Measurements from ENCODE around the gene PRR29. TPM values are rescaled to one million over a fixed set of nuclear protein-coding genes. Genes with fewer than 3 reads are reported as not detected.

PRR29 gene
- total RNA-seq, 4 donors from 2014 or later, result 0.17 to 0.82 (median 0.57) TPM; not detected in 1

GRCh38 chr17:63966646-63967264 lies 31.4 kb upstream of the PRR29 start:
- no peak for TF ChIP-seq CTCF (IDR thresholded peaks at IDR 0.05; ENCODE audit: low read depth)

- TF ChIP-seq CTCF (IDR thresholded peaks at IDR 0.05; ENCODE audit: low read depth), result no peak
These were observed 30.2 kb upstream of the PRR29 start for GRCh38 chr17:63967953-63968352.

- TF ChIP-seq CTCF (IDR thresholded peaks at IDR 0.05; ENCODE audit: low read depth), result no peak
These were observed 28.9 kb upstream of the PRR29 start for GRCh38 chr17:63969278-63969677.

GRCh38 chr17:63972796-63973195 lies 25.4 kb upstream of the PRR29 start, which contains the start of gene SCN4A:
SCN4A (minus strand) TSS chr17:63972918; CDS start chr17:63972841, 77 bp downstream.
- TF ChIP-seq CTCF (IDR thresholded peaks at IDR 0.05; ENCODE audit: low read depth), result no peak

- no peak for TF ChIP-seq CTCF (IDR thresholded peaks at IDR 0.05; ENCODE audit: low read depth)
These were observed 24.9 kb upstream of the PRR29 start for GRCh38 chr17:63973247-63973646.

- TF ChIP-seq CTCF (IDR thresholded peaks at IDR 0.05; ENCODE audit: low read depth), result no peak
These were observed 24.1 kb upstream of the PRR29 start for GRCh38 chr17:63973930-63974593.

- no peak for TF ChIP-seq CTCF (IDR thresholded peaks at IDR 0.05; ENCODE audit: low read depth)
These were observed 23.5 kb upstream of the PRR29 start for GRCh38 chr17:63974594-63975192.

Data from subcutaneous adipose tissue (tissue), 4 donors.